GM18519 (cell line): ENCODE data around the gene PP2D1.
A peak's percentile ranks its signal among the peaks of the same experiment; 100 is the strongest.
"Not testable (repeated sequence)": the region's sequence is repeated elsewhere in the genome, so short reads cannot be mapped to it uniquely, and the experiment has no call there.

ENCODE experiments used
- ATAC-seq: cut with Tn5 transposase; IDR thresholded peaks from one replicate; pipeline ENCODE4 v1.9.1; 2021; ENCODE audit warnings: mild to moderate bottlenecking, moderate library complexity; ENCODE audit not compliant: unreplicated experiment, low FRiP score

The PP2D1 gene

GRCh38 chr3:20041197-20041780 lies 29.2 kb upstream of the PP2D1 start:
- ATAC-seq = peak; percentile 36

GRCh38 chr3:20040548-20041196 lies 28.6 kb upstream of the PP2D1 start:
- ATAC-seq = peak; percentile 28

GRCh38 chr3:20039765-20040547 lies 27.9 kb upstream of the PP2D1 start, which contains the start of gene KAT2B:
TSS of gene KAT2B (plus strand) at chr3:20040446. CDS start at chr3:20040478, 32 bp downstream.
- peak; percentile 41 for ATAC-seq

GRCh38 chr3:20039466-20039764 lies 27.4 kb upstream of the PP2D1 start:
- ATAC-seq = no peak

GRCh38 chr3:20038699-20039465 lies 26.8 kb upstream of the PP2D1 start:
- no peak for ATAC-seq

- ATAC-seq = no peak
These were observed 25.4 kb upstream of the PP2D1 start for GRCh38 chr3:20037255-20037996.

GRCh38 chr3:20035019-20035418 lies 23.0 kb upstream of the PP2D1 start:
- ATAC-seq = no peak

GRCh38 chr3:20031939-20032338 lies 19.9 kb upstream of the PP2D1 start:
- ATAC-seq = not testable (repeated sequence)

- no peak for ATAC-seq
These were observed 16.9 kb upstream of the PP2D1 start for GRCh38 chr3:20028905-20029331.

- no peak for ATAC-seq
These were observed 15.1 kb upstream of the PP2D1 start for GRCh38 chr3:20027136-20027535.

GRCh38 chr3:20023623-20024405 lies 11.8 kb upstream of the PP2D1 start:
- ATAC-seq = no peak

- no peak for ATAC-seq
These were observed 11.0 kb upstream of the PP2D1 start for GRCh38 chr3:20022954-20023622.

GRCh38 chr3:20016076-20016475 lies 4.0 kb upstream of the PP2D1 start:
- not testable (repeated sequence) for ATAC-seq

GRCh38 chr3:20015525-20015924 lies 3.5 kb upstream of the PP2D1 start:
- no peak for ATAC-seq

- no peak for ATAC-seq
These were observed 1.3 kb upstream of the PP2D1 start for GRCh38 chr3:20013396-20013795.

- no peak for ATAC-seq
These were observed 3.4 kb downstream of the PP2D1 start for GRCh38 chr3:20008646-20009045.

- no peak for ATAC-seq
These were observed 4.1 kb downstream of the PP2D1 start for GRCh38 chr3:20007960-20008359.

- no peak for ATAC-seq
These were observed 10.1 kb downstream of the PP2D1 start for GRCh38 chr3:20001932-20002331.

GRCh38 chr3:19997502-19997901 lies 14.6 kb downstream of the PP2D1 start:
- ATAC-seq = no peak
